Mesothelial cell of epicardium (in vitro differentiated cells): ENCODE results near the gene GIMAP6. TPM values are rescaled to one million over a fixed set of nuclear protein-coding genes. Genes with fewer than 3 reads are reported as not detected.

Source experiments
- DNase-seq, 2 experiments: peaks; one replicate each; pipeline ENCODE4 v3.0.0; 2021; ENCODE audit warnings: low spot score in 2 of 2; ENCODE audit not compliant: unreplicated experiment in 2 of 2
- H3K27ac Mint-ChIP-seq: 2 replicates; pipeline ENCODE4 v1.8.0; 2021; ENCODE audit warnings: mixed read lengths
- H3K27me3 Mint-ChIP-seq: 2 replicates; pipeline ENCODE4 v1.8.0; 2021; ENCODE audit warnings: low read depth, mixed read lengths
- H3K36me3 Mint-ChIP-seq: 2 replicates; pipeline ENCODE4 v1.8.0; 2021; ENCODE audit warnings: mixed read lengths
- H3K4me1 Mint-ChIP-seq: 2 replicates; pipeline ENCODE4 v1.8.0; 2021; ENCODE audit warnings: mixed read lengths
- H3K4me3 Mint-ChIP-seq: 2 replicates; pipeline ENCODE4 v1.8.0; 2021; ENCODE audit warnings: mild to moderate bottlenecking, moderate library complexity, mixed read lengths
- H3K9me3 Mint-ChIP-seq: 2 replicates; pipeline ENCODE4 v1.8.0; 2021; ENCODE audit warnings: mixed read lengths
- CTCF ChIP-seq: fragments of 200-600 bp; sonication (generic); IDR thresholded peaks from one replicate; pipeline ENCODE4 v1.5.0; 2021; ENCODE audit warnings: antibody characterized with exemption; ENCODE audit not compliant: unreplicated experiment
- total RNA-seq: library from RNA; stranded (reverse); gene quantifications from 3 replicates; pipeline ENCODE4 v1.2.1, GENCODE V29; 2021

The GIMAP6 gene
- total RNA-seq, 1 donor from 2014 or later, result not detected

DNA sequence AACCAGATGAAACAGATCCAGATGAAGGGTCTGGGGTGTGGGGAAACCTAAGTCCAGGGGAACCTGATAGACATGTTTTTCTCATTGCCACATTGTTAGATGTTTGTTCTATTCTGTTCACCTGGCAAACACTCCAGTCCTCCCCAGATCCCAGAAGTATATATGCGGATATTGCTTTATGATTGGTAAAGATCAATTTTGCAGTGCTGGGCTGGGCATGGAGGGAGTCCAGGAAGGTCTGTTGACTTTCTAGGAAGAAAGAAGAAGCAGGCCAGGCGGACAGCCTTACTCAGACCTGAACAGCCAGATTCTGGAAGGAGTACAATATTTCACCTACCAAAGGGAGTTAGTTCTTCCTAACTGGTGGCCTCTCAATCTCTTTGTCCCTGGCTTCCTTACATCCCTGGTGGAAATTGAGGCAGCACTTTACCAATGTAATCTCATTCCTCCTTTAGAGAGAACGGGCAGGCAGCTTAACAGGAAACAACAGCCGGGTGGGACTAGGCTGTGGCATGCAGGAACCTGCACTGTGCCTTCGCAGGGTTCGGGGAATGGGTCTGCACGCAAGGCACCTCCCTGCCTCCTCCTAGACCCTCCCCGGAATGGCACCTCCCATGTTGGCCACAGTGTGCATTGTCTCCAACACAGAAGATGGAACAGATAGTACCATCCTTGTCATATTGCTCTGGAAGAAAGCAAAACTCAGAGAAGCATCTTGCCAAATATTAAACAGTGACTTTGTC lies 930 bp downstream of the GIMAP6 start:
- no peak overlapping the region for H3K4me3 Mint-ChIP-seq
- no peaks in the 10 kb centered on the region for H3K27me3 Mint-ChIP-seq
- H3K4me1 Mint-ChIP-seq, result no peaks in the 10 kb centered on the region
- no peak for DNase-seq
- H3K9me3 Mint-ChIP-seq, result peaks cover 18% of the 10 kb centered on the region
- no peaks in the 10 kb centered on the region for H3K36me3 Mint-ChIP-seq
- H3K27ac Mint-ChIP-seq, result no peak overlapping the region
- no peak for TF ChIP-seq CTCF

- Mint-ChIP-seq H3K27me3 (peaks cover 1% of the 10 kb centered on the region), H3K4me1 (no peaks in the 10 kb centered on the region), H3K9me3 (peaks cover 6% of the 10 kb centered on the region), H3K4me3 (no peak overlapping the region), H3K36me3 (no peaks in the 10 kb centered on the region), H3K27ac (no peak overlapping the region)
- DNase-seq, result no peak
- TF ChIP-seq CTCF, result no peak
Observed at GRCh38 chr7:150629347-150629746, 2.8 kb downstream of the GIMAP6 start.

DNA sequence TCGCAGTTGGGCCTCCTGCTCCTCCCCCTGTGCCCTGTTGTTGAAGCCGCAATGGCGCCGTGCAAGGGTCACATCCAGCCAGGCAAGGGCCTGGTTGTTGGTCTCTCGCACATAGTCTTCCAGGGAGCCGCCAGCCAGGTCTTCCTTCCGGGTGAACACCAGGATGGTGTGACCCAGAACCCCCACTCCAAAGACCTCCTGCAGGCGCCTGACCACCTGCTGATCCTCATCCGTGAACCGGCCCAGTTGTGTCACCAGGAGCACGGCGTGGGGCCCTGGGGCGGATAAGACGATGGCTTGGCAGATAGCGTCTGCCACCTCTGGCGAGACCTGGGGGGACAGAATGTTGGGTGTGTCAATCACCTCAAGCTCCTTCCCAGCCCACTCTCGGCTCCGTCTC lies 4.2 kb downstream of the GIMAP6 start:
- DNase-seq, result no peak

GRCh38 chr7:150626696-150627095 lies 5.5 kb downstream of the GIMAP6 start:
- Mint-ChIP-seq H3K4me1 (no peaks in the 10 kb centered on the region), H3K27ac (no peak overlapping the region), H3K36me3 (no peaks in the 10 kb centered on the region), H3K4me3 (no peak overlapping the region), H3K27me3 (peaks cover 1% of the 10 kb centered on the region), H3K9me3 (peaks cover 6% of the 10 kb centered on the region)
- TF ChIP-seq CTCF, result no peak
- no peak for DNase-seq

More for the DNA sequence above, 4.2 kb downstream of the GIMAP6 start:
- Mint-ChIP-seq H3K4me3 (no peak overlapping the region), H3K9me3 (peaks cover 6% of the 10 kb centered on the region), H3K4me1 (no peaks in the 10 kb centered on the region), H3K27me3 (peaks cover 1% of the 10 kb centered on the region), H3K36me3 (no peaks in the 10 kb centered on the region), H3K27ac (no peak overlapping the region)
- no peak for TF ChIP-seq CTCF

GRCh38 chr7:150621376-150621775 lies 10.8 kb downstream of the GIMAP6 start:
- H3K27ac Mint-ChIP-seq, result no peak overlapping the region
- DNase-seq, result no peak
- peaks cover 1% of the 10 kb centered on the region for H3K27me3 Mint-ChIP-seq
- no peaks in the 10 kb centered on the region for H3K4me1 Mint-ChIP-seq
- H3K36me3 Mint-ChIP-seq, result no peaks in the 10 kb centered on the region
- peaks cover 18% of the 10 kb centered on the region for H3K9me3 Mint-ChIP-seq
- TF ChIP-seq CTCF, result no peak
- H3K4me3 Mint-ChIP-seq, result no peak overlapping the region
